B cell (primary cell): Measurements from ENCODE around the gene GGT1. TPM values are rescaled to one million over a fixed set of nuclear protein-coding genes. Genes with fewer than 3 reads are reported as not detected.
"Not testable (repeated sequence)": the region's sequence is repeated elsewhere in the genome, so short reads cannot be mapped to it uniquely, and the experiment has no call there.

Experiments
- ATAC-seq: fragments of 200-7000 bp; cut with Tn5 transposase; one replicate; pipeline ENCODE4 v1.10.0; 2021; ENCODE audit warnings: low read depth, mild to moderate bottlenecking, moderate number of reproducible peaks, moderate library complexity
- CTCF ChIA-PET: fragments of 350-600 bp; sonication (Branson Sonifier 250); formaldehyde crosslinking; loops from one replicate; lab custom pipeline; 2021; ENCODE audit warnings: antibody characterized with exemption, inconsistent platforms; lab: Charles Lee
- POLR2A ChIA-PET: fragments of 350-600 bp; sonication (Branson Sonifier 250); formaldehyde crosslinking; loops from one replicate; lab custom pipeline; 2021; ENCODE audit warnings: antibody characterized with exemption; lab: Charles Lee
- DNase-seq: peaks from one replicate; pipeline ENCODE4 v3.0.0; 2013
- H2AFZ ChIP-seq: 2 replicates; pipeline ENCODE4 v1.6.1; 2012; ENCODE audit warnings: mild to moderate bottlenecking, low read depth, low read length; ENCODE audit not compliant: insufficient read depth, poor library complexity, severe bottlenecking
- H3K27ac ChIP-seq, 2 donors: 1 replicate in 1 of 2; 2 replicates in 1 of 2; pipeline ENCODE4 v1.5.1; 2012 to 2013; ENCODE audit warnings: low read length in 2 of 2, mild to moderate bottlenecking in 2 of 2, moderate library complexity in 1 of 2
- H3K27me3 ChIP-seq, 4 experiments: fragments of 200-600 bp in 1 of 4; sonication (generic) in 1 of 4; replicated peaks in 1 of 4; 1 replicate in 2 of 4; 2 replicates in 2 of 4; pipeline versions ENCODE4 v1.6.1 to v1.7.0; 2013 to 2016; ENCODE audit warnings: low read length in 3 of 4, mild to moderate bottlenecking in 2 of 4, mixed read lengths in 1 of 4, moderate library complexity in 1 of 4; ENCODE audit not compliant: insufficient read depth in 4 of 4, control insufficient read depth in 3 of 4; ENCODE audit errors: control extremely low read depth in 1 of 4
- H3K36me3 ChIP-seq, 2 experiments: replicated peaks in 1 of 2; 1 replicate in 1 of 2; 2 replicates in 1 of 2; pipeline versions ENCODE4 v1.6.1 to v1.7.1; 2013; ENCODE audit warnings: low read length in 1 of 2; ENCODE audit not compliant: insufficient read depth in 2 of 2, control insufficient read depth in 1 of 2; ENCODE audit errors: control extremely low read depth in 1 of 2, extremely low read depth in 1 of 2
- H3K4me1 ChIP-seq, 2 donors: fragments of 200-600 bp in 1 of 2; sonication (generic) in 1 of 2; 1 replicate in 1 of 2; 2 replicates in 1 of 2; pipeline versions ENCODE4 v1.5.1 to v1.6.1; 2013 to 2017; ENCODE audit warnings: low read length in 2 of 2; ENCODE audit not compliant: control insufficient read depth in 2 of 2, insufficient read depth in 2 of 2
- H3K4me2 ChIP-seq: replicated peaks from 2 replicates; pipeline ENCODE3; 2012; ENCODE audit warnings: mild to moderate bottlenecking, low read depth, low read length; ENCODE audit not compliant: poor library complexity, severe bottlenecking
- H3K4me3 ChIP-seq, 5 experiments: fragments of 200-600 bp in 1 of 5; sonication (generic) in 1 of 5; 1 replicate in 3 of 5; 2 replicates in 2 of 5; pipeline versions ENCODE4 v1.5.1 to v1.7.0; 2011 to 2016; ENCODE audit warnings: low read length in 4 of 5, mild to moderate bottlenecking in 4 of 5, low read depth in 2 of 5, control low read depth in 1 of 5, moderate library complexity in 1 of 5; ENCODE audit not compliant: insufficient read depth in 1 of 5; ENCODE audit errors: control extremely low read depth in 1 of 5, extremely low read depth in 1 of 5
- H3K79me2 ChIP-seq: fragments of 200-600 bp; sonication (generic); one replicate; pipeline ENCODE4 v1.6.0; 2016; ENCODE audit warnings: low read length; ENCODE audit not compliant: control insufficient read depth, insufficient read depth
- H3K9ac ChIP-seq: fragments of 200-600 bp; sonication (generic); 2 replicates; pipeline ENCODE4 v1.6.1; 2017; ENCODE audit warnings: mild to moderate bottlenecking, low read length, moderate library complexity
- H3K9me3 ChIP-seq, 3 donors: one replicate each; pipeline versions ENCODE4 v1.6.1 to v1.7.1; 2013; ENCODE audit warnings: low read length in 2 of 3; ENCODE audit not compliant: control insufficient read depth in 2 of 3, insufficient read depth in 1 of 3; ENCODE audit errors: control extremely low read depth in 1 of 3
- H4K20me1 ChIP-seq: 2 replicates; pipeline ENCODE4 v1.6.0; 2012; ENCODE audit warnings: mild to moderate bottlenecking, low read length; ENCODE audit not compliant: insufficient read depth, control insufficient read depth, poor library complexity, severe bottlenecking
- H3K27ac Mint-ChIP-seq: one replicate; pipeline ENCODE4 v1.8.0; 2021; ENCODE audit warnings: mixed read lengths
- H3K27me3 Mint-ChIP-seq: one replicate; pipeline ENCODE4 v1.8.0; 2021; ENCODE audit warnings: mixed read lengths
- H3K4me1 Mint-ChIP-seq: one replicate; pipeline ENCODE4 v1.8.0; 2021; ENCODE audit warnings: mixed read lengths
- H3K4me3 Mint-ChIP-seq: one replicate; pipeline ENCODE4 v1.8.0; 2021; ENCODE audit warnings: mixed read lengths
- H3K9me3 Mint-ChIP-seq: one replicate; pipeline ENCODE4 v1.8.0; 2022; ENCODE audit warnings: mixed read lengths; ENCODE audit not compliant: insufficient read depth
- WGBS: methylation state at CpG from one replicate; pipeline ENCODE4 v1.1.5; 2013; ENCODE audit warnings: missing lambda C conversion rate; ENCODE audit not compliant: insufficient coverage; 5-methylcytosine and 5-hydroxymethylcytosine counted together
- intact Hi-C: fragments of 100-400 bp; cut with micrococcal nuclease; formaldehyde crosslinking; loops from one replicate; pipeline ENCODE4 v1.10.0; 2022
- polyA plus RNA-seq: library from polyadenylated mRNA; depleted of rRNA; stranded (reverse); fragments of >200 nt; gene quantifications from 2 replicates; pipeline ENCODE4 v1.2.3, GENCODE V29; 2012
- total RNA-seq, 2 donors: library from RNA; stranded (reverse); fragments of 120-200 nt in 1 of 2; gene quantifications; 1 replicate in 1 of 2; 2 replicates in 1 of 2; pipeline versions ENCODE4 v1.2.3 to v1.2.4, GENCODE V29; 2013 to 2022

The GGT1 gene
- total and polyA plus RNA-seq, 2 donors (not counting 1 experiment from before 2014, with no cell fraction given), result 7.8 to 22.1 TPM

GRCh38 chr22:24606340-24606739 is 3.3 kb downstream of the GGT1 start:
- H2AFZ ChIP-seq, H3K27ac ChIP-seq, H4K20me1 ChIP-seq, H3K4me2 ChIP-seq, H3K27me3 ChIP-seq, H3K4me3 Mint-ChIP-seq, H3K4me3 ChIP-seq, POLR2A ChIA-PET, DNase-seq, H3K9me3 ChIP-seq, H3K27ac Mint-ChIP-seq, H3K9me3 Mint-ChIP-seq, H3K27me3 Mint-ChIP-seq, ATAC-seq, H3K9ac ChIP-seq, CTCF ChIA-PET, intact Hi-C loops, H3K36me3 ChIP-seq, H3K79me2 ChIP-seq: not testable (repeated sequence)
- H3K4me1 Mint-ChIP-seq, result peaks cover 14% of the 10 kb centered on the region
- WGBS, result no CpG with 5 or more reads among the region's 2 CpGs
- H3K4me1 ChIP-seq, result peaks cover 0 to 15% of the 10 kb centered on the region in 2 donors

- intact Hi-C loops, H3K36me3 ChIP-seq, POLR2A ChIA-PET, H3K27me3 ChIP-seq, H3K27me3 Mint-ChIP-seq, H3K79me2 ChIP-seq, H3K9me3 ChIP-seq, CTCF ChIA-PET, H3K9me3 Mint-ChIP-seq, H4K20me1 ChIP-seq: not testable (repeated sequence)
- Histone ChIP-seq H3K9ac (peak overlapping the region; percentile 52), H3K4me2 (peak overlapping the region; percentile 15), H2AFZ (peak overlapping the region; percentile 38), H3K4me1 (peaks cover 0 to 12% of the 10 kb centered on the region in 2 donors), H3K27ac (peak overlapping the region in 1 of 2 donors; percentile 53), H3K4me3 (peak overlapping the region in 2 of 5 experiments; percentile 8 to 18)
- WGBS, result 45% methylated on average over 13 of the region's 18 CpGs
- Mint-ChIP-seq H3K4me3 (peak overlapping the region; percentile 80), H3K4me1 (peaks cover 14% of the 10 kb centered on the region), H3K27ac (peak overlapping the region; percentile 81)
- ATAC-seq, result peak; percentile 49
- DNase-seq, result peak; percentile 37
Observed at GRCh38 chr22:24607429-24607983, 4.5 kb downstream of the GGT1 start.

DNA sequence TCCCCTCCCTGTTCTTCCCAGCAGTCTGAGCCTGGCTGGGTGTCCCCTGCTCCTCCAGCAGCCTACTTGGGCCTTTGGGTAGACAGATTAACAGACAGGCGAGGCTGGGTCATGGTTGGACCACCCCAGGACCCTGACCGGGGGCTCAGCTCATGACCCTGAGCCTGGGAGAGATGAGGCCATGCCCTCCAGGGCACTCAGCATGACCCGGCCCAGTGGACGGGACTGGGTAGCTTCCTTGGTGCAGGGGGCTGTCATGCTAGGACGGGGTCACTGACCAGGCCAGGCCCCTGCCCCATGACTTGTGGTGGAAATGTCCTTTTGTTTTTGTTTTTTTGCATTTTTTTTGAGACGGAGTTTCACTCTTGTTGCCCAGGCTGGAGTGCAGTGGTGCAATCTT is 5.3 kb downstream of the GGT1 start:
- POLR2A ChIA-PET, H3K9me3 Mint-ChIP-seq, H3K27me3 Mint-ChIP-seq, H3K27ac ChIP-seq, H2AFZ ChIP-seq, ATAC-seq, H3K4me2 ChIP-seq, intact Hi-C loops, H3K79me2 ChIP-seq, CTCF ChIA-PET, H4K20me1 ChIP-seq, H3K9me3 ChIP-seq, H3K4me3 ChIP-seq, DNase-seq, H3K27ac Mint-ChIP-seq, H3K36me3 ChIP-seq, H3K27me3 ChIP-seq, H3K4me3 Mint-ChIP-seq, H3K9ac ChIP-seq: not testable (repeated sequence)
- peaks cover 0 to 12% of the 10 kb centered on the region in 2 donors for H3K4me1 ChIP-seq
- WGBS, result 95% methylated on average over 3 of the region's 6 CpGs
- H3K4me1 Mint-ChIP-seq, result peaks cover 13% of the 10 kb centered on the region

DNA sequence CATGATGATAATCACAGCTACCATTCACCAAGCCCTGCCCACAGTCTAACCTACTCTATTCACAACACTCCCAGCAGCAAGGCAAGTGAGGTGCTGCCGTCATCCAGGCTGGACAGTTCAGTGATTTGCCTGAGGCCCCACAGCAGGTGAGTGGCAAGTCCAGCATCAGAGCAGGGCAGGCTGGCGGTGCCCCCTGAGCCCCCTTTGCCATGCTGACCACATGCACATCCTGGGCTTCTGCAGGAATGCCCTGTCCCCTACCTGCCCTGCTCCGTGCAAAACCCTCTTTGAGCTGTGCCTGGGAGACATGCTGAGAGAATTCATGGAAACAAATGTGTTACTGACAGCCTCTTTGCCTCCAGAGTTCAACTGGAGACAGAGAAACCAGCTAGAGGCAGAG is 6.9 kb downstream of the GGT1 start:
- H4K20me1 ChIP-seq, H3K4me1 ChIP-seq, intact Hi-C loops, H3K79me2 ChIP-seq, ATAC-seq, H3K9me3 Mint-ChIP-seq, DNase-seq, POLR2A ChIA-PET, H3K9ac ChIP-seq, CTCF ChIA-PET, H3K36me3 ChIP-seq, H3K27ac ChIP-seq, H3K27me3 Mint-ChIP-seq, H3K4me2 ChIP-seq, H3K4me3 ChIP-seq, H3K4me1 Mint-ChIP-seq, H2AFZ ChIP-seq, H3K9me3 ChIP-seq, H3K4me3 Mint-ChIP-seq, H3K27me3 ChIP-seq, H3K27ac Mint-ChIP-seq: not testable (repeated sequence)
- WGBS, result 100% methylated on average over 1 of the region's 3 CpGs
